T-helper 17 cell (primary cell): ENCODE data around the gene ATP2C2. TPM values are rescaled to one million over a fixed set of nuclear protein-coding genes. Genes with fewer than 3 reads are reported as not detected.
"Not testable (repeated sequence)": the region's sequence is repeated elsewhere in the genome, so short reads cannot be mapped to it uniquely, and the experiment has no call there.

Experiments
- ATAC-seq: fragments of 150-1000 bp; cut with Tn5 transposase; 2 replicates; pipeline ENCODE4 v1.10.0; 2021; ENCODE audit warnings: mild to moderate bottlenecking, moderate library complexity
- DNase-seq, 3 donors: peaks; one replicate each; pipeline versions ENCODE4 v3.0.0 to v3.0.0-alpha.2; 2020 to 2021
- H3K9me3 ChIP-seq: one replicate; pipeline ENCODE4 v1.7.0; 2013; ENCODE audit warnings: low read length, mild to moderate bottlenecking; ENCODE audit not compliant: control insufficient read depth, poor library complexity, severe bottlenecking
- H3K27ac Mint-ChIP-seq: one replicate; pipeline ENCODE4 v1.8.0; 2022; ENCODE audit warnings: mild to moderate bottlenecking, moderate library complexity, mixed read lengths
- H3K27me3 Mint-ChIP-seq: one replicate; pipeline ENCODE4 v1.8.0; 2022; ENCODE audit warnings: mixed read lengths
- H3K36me3 Mint-ChIP-seq: one replicate; pipeline ENCODE4 v1.8.0; 2022; ENCODE audit warnings: low read depth, mixed read lengths
- H3K4me1 Mint-ChIP-seq: one replicate; pipeline ENCODE4 v1.8.0; 2022; ENCODE audit warnings: mild to moderate bottlenecking, mixed read lengths
- H3K4me3 Mint-ChIP-seq: one replicate; pipeline ENCODE4 v1.8.0; 2022; ENCODE audit warnings: mild to moderate bottlenecking, moderate library complexity, mixed read lengths
- total RNA-seq, 4 donors: library from RNA in 2 of 4; stranded (reverse) in 2 of 4; gene quantifications; one replicate each; pipeline ENCODE4 v1.2.3 and lab custom pipeline; 2022 to 2026

ATP2C2 gene
- total RNA-seq, 2 donors from 2014 or later = not detected

DNA sequence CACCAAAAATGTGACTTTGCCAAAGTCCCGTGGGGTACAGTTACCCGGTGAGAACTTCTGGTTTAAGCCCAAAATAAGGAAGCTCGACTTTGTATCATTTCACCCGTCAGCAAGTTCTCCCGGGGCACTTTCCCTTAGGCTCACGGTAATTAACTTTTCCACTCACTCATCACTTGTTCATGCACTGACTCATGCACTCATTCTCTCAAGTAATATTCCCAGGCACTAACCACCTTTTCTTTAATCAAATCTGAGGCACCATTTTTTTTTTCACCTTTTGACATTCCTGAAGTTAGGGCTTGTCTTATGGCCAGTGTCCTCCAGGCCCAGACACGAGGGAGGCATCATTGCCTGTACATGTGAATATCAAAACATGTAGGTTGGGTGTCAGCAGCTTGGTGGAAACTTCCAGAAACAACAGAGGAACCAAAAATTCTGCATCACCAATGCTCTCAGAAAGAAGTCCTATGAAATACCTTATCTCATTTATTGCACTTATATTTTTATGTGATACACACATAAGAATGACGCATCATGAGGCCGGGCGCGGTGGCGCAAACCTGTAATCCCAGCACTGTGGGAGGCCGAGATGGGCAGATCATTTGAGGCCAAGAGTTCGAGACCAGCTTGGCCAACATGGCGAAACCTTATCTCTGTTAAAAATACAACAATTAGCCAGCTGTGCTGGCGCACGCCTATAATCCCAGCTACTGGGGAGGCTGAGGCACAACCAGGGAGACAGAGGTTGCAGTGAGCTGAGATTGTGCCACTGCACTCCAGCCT is 36.1 kb upstream of the ATP2C2 start:
- H3K27ac Mint-ChIP-seq = no peak overlapping the region
- H3K36me3 Mint-ChIP-seq = peaks cover 3% of the 10 kb centered on the region
- H3K27me3 Mint-ChIP-seq = peaks cover 19% of the 10 kb centered on the region
- H3K9me3 ChIP-seq = no peaks in the 10 kb centered on the region
- no peak for ATAC-seq
- no peak for DNase-seq
- H3K4me1 Mint-ChIP-seq = no peaks in the 10 kb centered on the region
- H3K4me3 Mint-ChIP-seq = no peak overlapping the region

DNA sequence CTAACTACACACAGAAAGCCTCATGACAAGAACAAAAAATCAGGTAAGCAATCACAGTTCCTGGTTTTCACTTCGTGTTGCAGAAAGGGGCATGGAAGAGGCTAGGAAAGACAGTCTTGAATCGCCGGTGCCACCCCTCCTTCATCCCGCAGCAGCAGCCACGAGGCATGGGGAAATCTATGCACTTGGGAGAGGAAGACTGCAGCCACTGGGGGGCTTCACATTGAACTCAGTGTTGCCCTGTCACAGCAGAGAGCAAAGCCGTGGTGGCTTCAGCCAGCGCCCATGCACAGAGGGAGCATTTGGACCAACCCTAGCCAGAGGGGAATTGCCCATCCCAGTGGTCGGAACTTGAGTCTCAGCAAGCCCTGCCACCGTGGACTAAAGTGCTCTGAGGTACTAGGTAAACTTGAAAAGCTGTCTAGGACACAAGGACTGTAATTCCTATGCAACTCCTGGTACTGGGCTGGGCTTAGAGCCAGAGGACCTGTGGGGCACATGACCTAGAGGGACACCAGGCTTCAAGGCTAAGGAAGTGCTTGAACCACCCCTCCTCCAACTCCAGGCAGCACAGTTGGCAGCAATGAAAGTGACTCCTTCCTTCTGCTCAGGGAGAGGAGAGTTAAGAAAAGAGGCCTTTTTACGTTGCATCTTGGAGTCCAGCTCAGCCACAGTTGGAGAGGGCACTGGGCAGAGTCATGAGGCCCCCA is 35.2 kb upstream of the ATP2C2 start:
- Mint-ChIP-seq H3K27me3 (peaks cover 14% of the 10 kb centered on the region), H3K36me3 (peaks cover 3% of the 10 kb centered on the region), H3K4me1 (no peaks in the 10 kb centered on the region), H3K4me3 (no peak overlapping the region), H3K27ac (no peak overlapping the region)
- no peak for DNase-seq
- no peak for ATAC-seq
- H3K9me3 ChIP-seq = no peaks in the 10 kb centered on the region

DNA sequence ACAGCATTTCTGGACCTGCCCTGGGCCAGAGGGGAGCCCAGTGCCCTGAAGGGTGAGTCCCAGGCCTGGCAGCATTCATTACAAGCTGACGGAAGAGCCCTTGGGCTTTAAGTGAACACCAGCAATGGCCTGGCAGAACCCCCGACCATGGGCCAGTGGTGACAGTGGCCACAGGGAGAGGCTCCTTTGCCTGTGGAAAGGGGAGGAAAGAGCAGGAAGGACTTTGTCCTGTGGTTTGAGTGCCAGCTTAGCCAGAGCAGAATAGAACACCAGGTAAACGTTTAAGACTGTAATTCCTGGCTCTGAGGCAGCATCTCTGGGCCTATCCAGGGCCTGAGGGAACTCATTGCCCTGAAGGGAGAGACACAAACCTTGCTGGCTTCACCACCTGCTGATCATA is 34.3 kb upstream of the ATP2C2 start:
- H3K4me3 Mint-ChIP-seq = no peak overlapping the region
- no peak for ATAC-seq
- DNase-seq = no peak
- H3K27me3 Mint-ChIP-seq = peaks cover 14% of the 10 kb centered on the region
- H3K4me1 Mint-ChIP-seq = no peaks in the 10 kb centered on the region
- no peak overlapping the region for H3K27ac Mint-ChIP-seq
- no peaks in the 10 kb centered on the region for H3K9me3 ChIP-seq
- peaks cover 3% of the 10 kb centered on the region for H3K36me3 Mint-ChIP-seq

DNA sequence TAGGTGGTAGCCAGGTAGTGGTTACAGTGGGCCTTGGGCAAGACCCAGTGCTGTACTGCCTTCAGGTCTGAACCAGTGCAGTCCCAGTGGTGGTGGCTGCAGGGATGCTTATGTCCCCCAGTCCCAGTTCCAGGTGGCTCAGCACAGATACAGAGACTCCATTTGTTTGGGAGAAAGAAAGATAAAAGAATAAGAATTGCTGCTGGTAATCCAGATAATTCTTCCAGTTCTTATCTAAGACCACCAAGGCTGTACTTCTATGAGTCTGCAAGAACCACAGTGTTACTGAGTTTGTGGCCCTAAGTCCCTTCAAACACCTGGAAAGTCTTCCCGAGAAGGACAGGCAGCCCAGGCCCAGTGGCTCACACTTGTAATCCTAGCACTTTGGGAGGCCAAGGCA is 33.9 kb upstream of the ATP2C2 start:
- H3K9me3 ChIP-seq = no peaks in the 10 kb centered on the region
- DNase-seq (no peak), ATAC-seq (no peak)
- no peak overlapping the region for H3K27ac Mint-ChIP-seq
- no peak overlapping the region for H3K4me3 Mint-ChIP-seq
- no peaks in the 10 kb centered on the region for H3K4me1 Mint-ChIP-seq
- H3K36me3 Mint-ChIP-seq = peaks cover 3% of the 10 kb centered on the region
- H3K27me3 Mint-ChIP-seq = peaks cover 17% of the 10 kb centered on the region

DNA sequence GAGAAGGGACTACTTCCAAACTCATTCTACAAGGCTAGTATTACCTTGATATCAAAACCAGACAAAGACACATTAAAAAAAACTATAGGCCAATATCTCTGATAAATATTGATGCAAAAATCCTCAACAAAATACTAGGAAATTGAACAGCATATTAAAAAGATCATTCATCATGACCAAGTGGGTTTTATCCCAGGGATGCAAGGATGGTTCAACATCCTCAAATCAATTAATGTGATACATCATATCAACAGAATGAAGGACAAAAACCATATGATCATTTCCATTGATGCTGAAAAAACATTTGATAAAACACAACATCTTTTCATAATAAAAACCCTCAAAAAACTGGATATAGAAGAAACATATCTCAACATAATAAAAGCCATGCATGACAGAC is 31.1 kb upstream of the ATP2C2 start:
- not testable (repeated sequence) for H3K36me3 Mint-ChIP-seq, ATAC-seq, H3K4me1 Mint-ChIP-seq, H3K9me3 ChIP-seq, H3K27ac Mint-ChIP-seq, H3K27me3 Mint-ChIP-seq, DNase-seq, H3K4me3 Mint-ChIP-seq

DNA sequence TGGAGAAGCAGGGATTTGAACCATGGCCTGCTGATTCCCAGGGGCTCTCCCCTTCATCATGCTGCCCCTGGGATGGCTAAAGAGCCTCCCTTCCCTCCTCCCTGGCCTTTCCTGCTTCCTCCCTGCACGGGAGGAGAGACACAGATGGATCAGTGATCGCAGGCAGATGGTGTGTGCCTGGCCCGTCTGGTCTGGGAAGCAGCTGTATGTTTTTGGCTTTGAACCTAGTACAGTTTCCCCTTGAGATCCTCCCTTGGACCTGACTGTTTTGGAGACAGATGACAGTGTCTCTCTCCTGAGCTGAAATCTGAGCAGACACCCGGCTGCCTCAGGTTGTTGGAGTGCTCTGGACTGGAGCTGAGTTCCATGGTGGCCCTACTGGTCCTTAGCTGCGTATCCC is 29.0 kb upstream of the ATP2C2 start:
- no peak overlapping the region for H3K4me3 Mint-ChIP-seq

DNA sequence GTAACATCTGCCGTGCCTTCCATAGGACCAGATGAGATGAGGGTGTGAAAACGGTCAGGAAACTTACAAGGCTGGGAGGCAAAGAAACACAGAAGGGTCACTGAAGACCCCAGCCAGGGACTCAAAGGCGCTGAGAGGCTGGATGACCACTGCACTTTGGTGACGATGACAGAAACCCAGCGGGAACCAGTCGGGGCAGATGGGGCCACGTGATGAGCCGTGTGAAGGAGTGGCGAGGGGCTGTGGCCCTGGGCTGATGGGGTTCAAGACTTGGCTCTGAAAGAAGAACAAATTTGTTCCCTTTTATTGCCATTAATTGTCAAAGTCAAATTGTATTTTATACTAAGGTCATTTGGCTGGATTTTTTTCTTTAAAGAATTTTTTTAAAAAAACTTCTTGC is 28.6 kb upstream of the ATP2C2 start:
- peak overlapping the region; percentile 10 for H3K27ac Mint-ChIP-seq
- no peaks in the 10 kb centered on the region for H3K9me3 ChIP-seq
- no peak for DNase-seq
- no peaks in the 10 kb centered on the region for H3K4me1 Mint-ChIP-seq
- ATAC-seq = no peak
- H3K4me3 Mint-ChIP-seq = no peak overlapping the region
- peaks cover 5% of the 10 kb centered on the region for H3K27me3 Mint-ChIP-seq
- H3K36me3 Mint-ChIP-seq = no peaks in the 10 kb centered on the region

More for the DNA sequence above, 29.0 kb upstream of the ATP2C2 start:
- Mint-ChIP-seq H3K36me3 (no peaks in the 10 kb centered on the region), H3K4me1 (no peaks in the 10 kb centered on the region), H3K27me3 (peaks cover 5% of the 10 kb centered on the region), H3K27ac (peak overlapping the region; percentile 10)
- no peaks in the 10 kb centered on the region for H3K9me3 ChIP-seq
- DNase-seq (no peak), ATAC-seq (no peak)

DNA sequence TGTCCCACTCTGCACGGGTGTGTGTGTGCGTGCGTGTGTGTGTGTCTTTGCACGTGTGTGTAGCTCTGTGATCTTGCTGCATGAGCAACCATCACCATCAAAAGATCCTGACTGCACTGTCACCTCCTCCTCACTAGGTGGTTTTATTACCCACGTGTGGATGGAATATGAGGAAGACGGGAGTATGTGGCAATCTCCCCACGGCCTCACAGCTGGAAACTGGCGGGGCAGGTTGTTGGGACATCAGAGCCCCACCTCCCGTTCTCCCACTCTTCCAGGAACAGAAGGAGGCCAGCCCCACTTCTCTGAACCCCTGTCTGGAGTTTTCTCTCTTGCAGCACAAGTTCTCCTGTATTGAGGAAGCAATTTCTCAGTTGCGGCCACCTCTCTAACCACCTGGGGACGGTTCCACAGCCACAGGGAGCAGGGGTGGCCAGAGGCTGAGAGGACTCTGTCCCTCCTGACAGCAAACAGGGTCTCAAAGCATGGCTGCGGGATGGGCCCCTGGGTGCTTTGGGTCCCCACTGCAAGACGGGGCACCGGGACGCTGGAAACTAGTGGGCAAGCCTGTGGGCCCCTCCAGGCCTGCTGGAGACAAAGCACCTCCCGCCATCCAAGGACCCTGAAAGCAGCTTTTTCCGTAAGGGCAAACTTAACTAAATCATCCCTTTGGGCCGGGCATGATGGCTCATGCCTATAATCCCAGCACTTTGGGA is 27.9 kb upstream of the ATP2C2 start:
- ATAC-seq (no peak), DNase-seq (no peak)
- no peaks in the 10 kb centered on the region for H3K4me1 Mint-ChIP-seq
- no peak overlapping the region for H3K27ac Mint-ChIP-seq
- H3K27me3 Mint-ChIP-seq = peaks cover 5% of the 10 kb centered on the region
- H3K9me3 ChIP-seq = no peaks in the 10 kb centered on the region
- no peak overlapping the region for H3K4me3 Mint-ChIP-seq
- no peaks in the 10 kb centered on the region for H3K36me3 Mint-ChIP-seq

DNA sequence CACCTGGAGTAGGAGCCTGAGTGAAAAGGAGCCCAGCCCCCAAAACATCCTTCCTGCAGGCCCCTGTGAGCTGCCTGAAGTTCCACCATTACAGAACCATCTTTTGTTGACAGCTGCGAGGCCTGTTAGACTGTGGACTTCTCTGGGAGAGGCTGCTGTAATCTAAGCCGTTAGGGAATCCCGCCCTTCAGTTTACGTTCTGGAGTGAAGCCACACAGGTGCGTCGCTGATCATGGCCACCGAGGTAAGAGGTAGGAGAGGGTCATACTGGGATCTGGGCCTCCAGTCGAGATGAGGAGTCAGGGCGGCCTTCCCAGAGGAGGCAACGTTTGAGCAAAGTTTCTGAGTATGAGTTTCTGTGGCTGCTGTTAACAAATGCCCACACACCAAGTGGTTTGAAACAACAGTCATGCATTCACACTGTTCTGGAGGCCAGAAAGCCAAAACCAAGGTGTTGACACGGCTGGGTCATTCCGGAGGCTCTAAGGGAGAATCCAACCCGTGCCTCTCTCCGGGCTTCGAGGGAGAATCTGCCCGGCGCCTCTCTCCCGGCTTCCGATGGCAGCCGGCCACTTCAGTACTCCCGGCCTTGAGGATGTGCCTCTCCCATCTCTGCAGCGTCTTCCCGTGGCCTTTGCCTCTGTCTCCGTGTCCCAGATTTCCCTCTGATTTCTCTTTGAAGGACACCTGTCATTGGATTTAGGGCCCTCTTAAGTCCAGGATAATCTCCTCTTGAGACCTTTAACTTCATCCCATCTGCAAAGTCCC is 26.6 kb upstream of the ATP2C2 start:
- peaks cover 9% of the 10 kb centered on the region for H3K27me3 Mint-ChIP-seq
- no peaks in the 10 kb centered on the region for H3K9me3 ChIP-seq
- H3K4me3 Mint-ChIP-seq = no peak overlapping the region
- H3K36me3 Mint-ChIP-seq = no peaks in the 10 kb centered on the region
- DNase-seq = no peak
- H3K4me1 Mint-ChIP-seq = no peaks in the 10 kb centered on the region
- no peak overlapping the region for H3K27ac Mint-ChIP-seq
- no peak for ATAC-seq

DNA sequence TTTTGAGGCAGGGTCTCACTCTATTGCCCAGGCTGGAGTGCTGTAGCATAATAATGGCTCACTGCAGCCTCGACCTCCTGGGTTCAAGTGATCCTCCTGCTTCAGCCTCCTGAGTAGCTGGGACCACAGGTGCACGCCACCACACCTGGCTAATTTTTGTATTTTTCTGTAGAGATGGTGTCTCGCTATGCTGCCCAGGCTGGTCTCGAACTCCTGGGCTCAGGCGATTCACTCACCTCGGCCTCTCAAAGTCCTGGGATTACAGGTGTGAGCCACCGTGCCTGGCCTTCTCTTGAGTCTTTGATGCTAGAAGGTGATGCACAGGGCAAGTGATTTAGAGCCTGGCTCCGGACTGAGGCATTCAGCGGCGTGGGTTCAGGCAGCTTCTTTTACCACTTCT is 24.5 kb upstream of the ATP2C2 start:
- not testable (repeated sequence) for ATAC-seq, H3K4me3 Mint-ChIP-seq, H3K36me3 Mint-ChIP-seq, H3K4me1 Mint-ChIP-seq, DNase-seq, H3K9me3 ChIP-seq, H3K27ac Mint-ChIP-seq
- H3K27me3 Mint-ChIP-seq = peaks cover 14% of the 10 kb centered on the region

DNA sequence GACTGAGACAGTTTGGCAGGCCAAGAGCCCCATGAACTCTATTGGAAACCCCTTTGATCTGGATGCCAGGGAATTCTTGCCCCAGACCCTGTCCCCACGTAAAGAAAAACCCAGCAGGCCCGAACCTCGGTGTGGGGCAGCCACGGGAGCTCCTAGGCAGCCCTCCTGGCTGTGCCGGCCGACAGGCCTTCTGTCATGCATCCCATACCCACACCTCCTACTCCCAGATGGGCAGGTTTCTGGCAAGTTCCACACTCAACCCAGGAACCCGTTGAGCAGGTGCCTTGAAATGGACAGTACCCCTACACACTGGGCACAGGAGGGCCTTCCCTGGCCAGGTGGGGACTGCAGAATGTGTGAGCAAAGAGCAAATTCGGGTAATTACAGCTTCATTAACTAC is 23.6 kb upstream of the ATP2C2 start:
- Mint-ChIP-seq H3K27ac (no peak overlapping the region), H3K36me3 (no peaks in the 10 kb centered on the region), H3K27me3 (peaks cover 18% of the 10 kb centered on the region), H3K4me1 (no peaks in the 10 kb centered on the region), H3K4me3 (no peak overlapping the region)
- ATAC-seq (no peak), DNase-seq (no peak)
- no peaks in the 10 kb centered on the region for H3K9me3 ChIP-seq

DNA sequence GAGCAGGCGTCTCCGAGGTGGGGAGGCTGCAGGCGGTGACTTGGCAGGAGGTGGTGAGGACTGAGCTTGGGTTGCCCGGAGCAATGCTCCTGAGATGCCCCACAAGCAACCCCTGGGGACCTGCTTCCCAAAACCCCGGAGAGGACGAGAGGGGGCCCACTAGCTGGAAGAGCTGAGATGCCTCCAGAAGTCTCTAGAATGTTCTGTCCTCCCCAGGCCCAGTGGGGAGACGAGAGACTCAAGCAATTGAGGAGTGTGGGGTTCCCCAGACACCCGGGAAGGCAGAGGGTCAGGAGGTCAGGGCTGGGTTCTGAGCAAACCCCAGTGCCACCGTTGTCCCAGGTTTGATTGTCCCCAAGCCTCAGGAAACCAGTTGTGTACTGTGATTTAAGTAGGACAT is 21.2 kb upstream of the ATP2C2 start:
- peaks cover 2% of the 10 kb centered on the region for H3K4me1 Mint-ChIP-seq
- H3K27ac Mint-ChIP-seq = no peak overlapping the region
- ATAC-seq (no peak), DNase-seq (no peak)
- peaks cover 24% of the 10 kb centered on the region for H3K27me3 Mint-ChIP-seq
- no peak overlapping the region for H3K4me3 Mint-ChIP-seq
- no peaks in the 10 kb centered on the region for H3K36me3 Mint-ChIP-seq
- no peaks in the 10 kb centered on the region for H3K9me3 ChIP-seq

DNA sequence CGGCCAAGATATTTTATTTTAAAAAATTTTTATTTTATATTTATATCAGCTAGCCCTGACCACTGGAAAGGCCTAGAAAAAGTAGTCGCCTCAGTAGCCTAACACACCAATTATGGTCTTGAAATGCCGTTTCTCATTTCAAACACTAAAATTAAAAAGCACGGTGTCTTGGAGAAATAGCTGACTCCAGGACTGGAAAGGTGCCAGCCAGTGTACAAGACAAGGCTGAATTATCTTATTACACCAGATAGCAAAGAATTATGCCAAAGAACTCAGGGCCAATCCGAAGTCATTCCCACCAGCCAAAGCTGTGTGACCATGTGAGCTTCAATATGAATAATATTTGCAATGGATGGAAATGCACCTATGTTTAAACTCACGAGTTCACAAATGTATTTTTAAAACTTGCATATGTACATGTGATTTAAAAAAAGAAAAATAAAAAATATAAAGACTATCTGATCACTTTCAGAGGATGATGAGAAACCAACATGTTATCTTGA is 19.9 kb upstream of the ATP2C2 start:
- Mint-ChIP-seq H3K27me3 (peaks cover 28% of the 10 kb centered on the region), H3K4me1 (peaks cover 2% of the 10 kb centered on the region), H3K4me3 (no peak overlapping the region), H3K27ac (no peak overlapping the region), H3K36me3 (no peaks in the 10 kb centered on the region)
- no peak for ATAC-seq
- DNase-seq = no peak
- no peaks in the 10 kb centered on the region for H3K9me3 ChIP-seq
